ENCODE results near the gene ASRGL1. TPM values are rescaled to one million over a fixed set of nuclear protein-coding genes. Genes with fewer than 3 reads are reported as not detected.

Gene ASRGL1
- total RNA-seq, 1 experiment from 2014 or later, result 31.1 TPM

DNA sequence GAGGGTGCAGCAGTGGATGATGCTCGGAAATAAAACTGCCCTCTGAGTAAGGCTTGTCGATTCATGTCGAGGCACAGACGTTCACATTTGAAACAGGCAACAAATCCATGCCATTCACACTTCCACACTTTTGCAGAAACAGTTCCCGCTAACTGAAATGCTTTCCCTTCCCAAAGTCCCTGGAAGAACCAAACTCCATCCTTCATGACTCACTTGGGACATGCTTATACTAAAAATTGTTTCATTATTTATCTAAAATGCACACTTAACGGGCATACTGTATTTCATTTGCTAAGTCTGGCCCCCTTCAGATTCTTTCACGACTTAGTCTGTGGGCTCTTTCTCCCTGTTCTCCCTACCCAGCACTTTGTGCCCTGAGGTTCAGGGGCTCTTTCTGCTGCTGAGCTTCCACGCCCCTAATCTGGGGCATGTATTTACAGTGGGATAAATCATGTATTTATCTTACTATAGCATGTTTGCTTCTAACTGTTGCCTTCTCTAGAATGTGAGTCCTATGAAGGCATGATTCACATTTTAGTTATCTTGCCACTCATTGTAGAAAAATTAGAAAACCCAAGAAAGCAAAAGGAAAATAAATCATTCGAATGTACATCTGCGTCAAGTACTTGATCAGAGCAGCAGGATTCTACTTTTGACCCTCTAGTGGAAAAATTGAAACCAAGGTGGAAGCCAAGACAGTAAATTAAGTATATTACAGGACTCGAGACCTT lies 94.1 kb downstream of the ASRGL1 start:
- H3K79me2 ChIP-seq (ENCODE audit: insufficient read depth, low read length), result no peaks in the 10 kb centered on the region
- no peak overlapping the region for H3K4ac ChIP-seq (ENCODE audit: low read depth, low read length)
- H3K9me3 ChIP-seq (ENCODE audit: control insufficient read depth, low read depth, low read length), result no peaks in the 10 kb centered on the region
- no peak overlapping the region for H4K5ac ChIP-seq (ENCODE audit: insufficient read length, low read depth, low read length)
- H3K23ac ChIP-seq (ENCODE audit: insufficient read length, low read depth, low read length), result no peak overlapping the region
- H3K14ac ChIP-seq (ENCODE audit: insufficient read depth, low read length), result no peak overlapping the region
- no peak overlapping the region for H3K9ac ChIP-seq (ENCODE audit: extremely low read depth, insufficient read length, low read length)
- H2AK5ac ChIP-seq (ENCODE audit: insufficient read length, low read length), result no peak overlapping the region
- H3K4me2 ChIP-seq (ENCODE audit: insufficient read depth, insufficient read length, low read length), result no peak overlapping the region
- no peaks in the 10 kb centered on the region for H3K27me3 ChIP-seq (ENCODE audit: insufficient read depth, low read length)
- H3K23me2 ChIP-seq (ENCODE audit: insufficient read length, low read depth, low read length, poor library complexity, severe bottlenecking), result no peaks in the 10 kb centered on the region
- no CpG with 5 or more reads among the region's 11 CpGs for WGBS (ENCODE audit: extremely low coverage, insufficient read length, low lambda C conversion rate)
- no peak overlapping the region for H3K4me3 Mint-ChIP-seq
- 0 out of 2 replicates have a peak, but pooled peaks cover 3% of the 10 kb centered on the region for H3K4me1 ChIP-seq (ENCODE audit: insufficient read depth, low read length)
- H4K91ac ChIP-seq (ENCODE audit: insufficient read length, low read depth, low read length), result no peak overlapping the region
- no peak overlapping the region for H3T11ph ChIP-seq (ENCODE audit: low read length)
- H3K4me1 Mint-ChIP-seq, result peaks cover 18 to 22% of the 10 kb centered on the region in 2 experiments
- H2BK15ac ChIP-seq (ENCODE audit: low read depth, low read length), result no peak overlapping the region
- no peak overlapping the region for H2BK120ac ChIP-seq (ENCODE audit: low read depth, low read length, poor library complexity, severe bottlenecking)
- no peaks in the 10 kb centered on the region for H3K79me1 ChIP-seq (ENCODE audit: insufficient read depth, low read depth, low read length, poor library complexity, severe bottlenecking)
- H4K20me1 ChIP-seq (ENCODE audit: control insufficient read depth, insufficient read depth, insufficient read length), result no peaks in the 10 kb centered on the region
- peaks cover 2 to 4% of the 10 kb centered on the region in 2 experiments; a peak in 4 of 5 replicates for H3K9me3 Mint-ChIP-seq
- H2BK20ac ChIP-seq (ENCODE audit: low read depth, low read length, poor library complexity, severe bottlenecking), result no peak overlapping the region
- H3K36me3 Mint-ChIP-seq (ENCODE audit: insufficient read depth in 1 of 3, low read depth in 3 of 3), result peaks cover 0 to 4% (median 0%) of the 10 kb centered on the region in 3 experiments; a peak in 1 of 7 replicates
- no peak overlapping the region for H3K27ac ChIP-seq (ENCODE audit: insufficient read length, low read depth, low read length)
- H2BK5ac ChIP-seq (ENCODE audit: insufficient read length, low read length), result no peak overlapping the region
- H2AFZ ChIP-seq (ENCODE audit: low read length), result no peak overlapping the region
- TF ChIP-seq, protein P1, sequence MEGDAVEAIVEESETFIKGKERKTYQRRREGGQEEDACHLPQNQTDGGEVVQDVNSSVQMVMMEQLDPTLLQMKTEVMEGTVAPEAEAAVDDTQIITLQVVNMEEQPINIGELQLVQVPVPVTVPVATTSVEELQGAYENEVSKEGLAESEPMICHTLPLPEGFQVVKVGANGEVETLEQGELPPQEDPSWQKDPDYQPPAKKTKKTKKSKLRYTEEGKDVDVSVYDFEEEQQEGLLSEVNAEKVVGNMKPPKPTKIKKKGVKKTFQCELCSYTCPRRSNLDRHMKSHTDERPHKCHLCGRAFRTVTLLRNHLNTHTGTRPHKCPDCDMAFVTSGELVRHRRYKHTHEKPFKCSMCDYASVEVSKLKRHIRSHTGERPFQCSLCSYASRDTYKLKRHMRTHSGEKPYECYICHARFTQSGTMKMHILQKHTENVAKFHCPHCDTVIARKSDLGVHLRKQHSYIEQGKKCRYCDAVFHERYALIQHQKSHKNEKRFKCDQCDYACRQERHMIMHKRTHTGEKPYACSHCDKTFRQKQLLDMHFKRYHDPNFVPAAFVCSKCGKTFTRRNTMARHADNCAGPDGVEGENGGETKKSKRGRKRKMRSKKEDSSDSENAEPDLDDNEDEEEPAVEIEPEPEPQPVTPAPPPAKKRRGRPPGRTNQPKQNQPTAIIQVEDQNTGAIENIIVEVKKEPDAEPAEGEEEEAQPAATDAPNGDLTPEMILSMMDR (conservative IDR thresholded peaks at IDR 0.05), result no peak
- H2BK12ac ChIP-seq (ENCODE audit: insufficient read length, low read depth, low read length), result no peak overlapping the region
- H3K18ac ChIP-seq (ENCODE audit: insufficient read length, low read depth, low read length), result no peak overlapping the region
- H4K8ac ChIP-seq (replicated peaks; ENCODE audit: insufficient read length, low read depth, low read length), result no peak overlapping the region
- DNase-seq, result no peak
- H3K56ac ChIP-seq (ENCODE audit: insufficient read length, low read depth, low read length), result no peak overlapping the region
- no peak overlapping the region for H3K27ac Mint-ChIP-seq
- peaks cover 17% of the 10 kb centered on the region for H3K27me3 Mint-ChIP-seq (ENCODE audit: low read depth)
